ENCODE data around the gene G6PC1.
"Not testable (repeated sequence)": the region's sequence is repeated elsewhere in the genome, so short reads cannot be mapped to it uniquely, and the experiment has no call there.

Gene G6PC1

GRCh38 chr17:42873932-42874695 is 26.5 kb upstream of the G6PC1 start:
- H3K27ac ChIP-seq (ENCODE audit: extremely low read depth, low read depth, low read length); H3K4me3 ChIP-seq (ENCODE audit: low read depth, low read length); H3K9me3 ChIP-seq (ENCODE audit: control insufficient read depth, insufficient read depth, low read depth, low read length); POLR2A ChIA-PET; CTCF ChIA-PET; H3K36me3 ChIP-seq (ENCODE audit: control insufficient read depth in 2 of 2, insufficient read depth in 1 of 2, low read length in 2 of 2); H3K4me1 ChIP-seq (ENCODE audit: control insufficient read depth, insufficient read depth, low read length): not testable (repeated sequence)

GRCh38 chr17:42877037-42877436 is 23.6 kb upstream of the G6PC1 start:
- Histone ChIP-seq H3K27ac (ENCODE audit: extremely low read depth, low read depth, low read length) (no peak overlapping the region), H3K9me3 (ENCODE audit: control insufficient read depth, insufficient read depth, low read depth, low read length) (no peaks in the 10 kb centered on the region), H3K4me1 (ENCODE audit: control insufficient read depth, insufficient read depth, low read length) (no peaks in the 10 kb centered on the region), H3K36me3 (ENCODE audit: control insufficient read depth in 2 of 2, insufficient read depth in 1 of 2, low read length in 2 of 2) (no peaks in the 10 kb centered on the region), H3K4me3 (ENCODE audit: low read depth, low read length) (no peak overlapping the region)
- no peak for TF ChIP-seq GLIS1 (tag by site-specific recombination; IDR thresholded peaks at IDR 0.05)
- TF ChIP-seq ZNF785 (tag by site-specific recombination; IDR thresholded peaks at IDR 0.05) = no peak
- TF ChIP-seq ZNF501 (tag by site-specific recombination; IDR thresholded peaks at IDR 0.05) = no peak
- CTCF ChIA-PET = interaction anchor here (0.7 kb wide), 1 partner anchor 535 kb away, joined by 4 read pairs; no protein-coding TSS in a partner anchor
- POLR2A ChIA-PET = no interaction called here

GRCh38 chr17:42878123-42878880 is 22.3 kb upstream of the G6PC1 start:
- Histone ChIP-seq H3K27ac (ENCODE audit: extremely low read depth, low read depth, low read length) (no peak overlapping the region), H3K4me3 (ENCODE audit: low read depth, low read length) (no peak overlapping the region), H3K36me3 (ENCODE audit: control insufficient read depth in 2 of 2, insufficient read depth in 1 of 2, low read length in 2 of 2) (no peaks in the 10 kb centered on the region), H3K4me1 (ENCODE audit: control insufficient read depth, insufficient read depth, low read length) (no peaks in the 10 kb centered on the region), H3K9me3 (ENCODE audit: control insufficient read depth, insufficient read depth, low read depth, low read length) (no peaks in the 10 kb centered on the region)
- CTCF ChIA-PET = interaction anchor here (0.6 to 0.7 kb wide), 3 partner anchors 35 to 201 kb away, joined by 3 to 4 read pairs (median 4); partner anchors contain the start of gene PLEKHH3
- POLR2A ChIA-PET = no interaction called here
- no peak for TF ChIP-seq ZNF488 (tag by site-specific recombination; IDR thresholded peaks at IDR 0.05)
- TF ChIP-seq ZNF791 (tag by site-specific recombination; IDR thresholded peaks at IDR 0.05) = no peak
- no peak for TF ChIP-seq SCRT2 (tag by site-specific recombination; IDR thresholded peaks at IDR 0.05)
- no peak for TF ChIP-seq TSHZ1 (tag by site-specific recombination; IDR thresholded peaks at IDR 0.05; ENCODE audit: borderline replicate concordance)
- no peak for TF ChIP-seq ZNF629 (tag by site-specific recombination; IDR thresholded peaks at IDR 0.05)
- no peak for TF ChIP-seq ZNF391 (tag by site-specific recombination; IDR thresholded peaks at IDR 0.05; ENCODE audit: borderline replicate concordance, low read depth)
- TF ChIP-seq ZNF510 (tag by site-specific recombination; IDR thresholded peaks at IDR 0.05; ENCODE audit: insufficient replicate concordance) = no peak
- no peak for TF ChIP-seq GLIS1 (tag by site-specific recombination; IDR thresholded peaks at IDR 0.05)
- TF ChIP-seq ZBTB8A (tag by site-specific recombination; IDR thresholded peaks at IDR 0.05) = no peak
- no peak for TF ChIP-seq ZNF585B (tag by site-specific recombination; IDR thresholded peaks at IDR 0.05)
- TF ChIP-seq KLF8 (tag by site-specific recombination; IDR thresholded peaks at IDR 0.05) = no peak
